Measurements from ENCODE around the gene MRPS18A.

MRPS18A gene

GRCh38 chr6:43709654-43710303 lies 22.2 kb upstream of the MRPS18A start:
- no peaks in the 10 kb centered on the region for H3K36me3 Mint-ChIP-seq (ENCODE audit: low read depth)
- peaks cover 80% of the 10 kb centered on the region for H3K4me1 Mint-ChIP-seq
- H3K27me3 Mint-ChIP-seq (ENCODE audit: low read depth): peaks cover 5% of the 10 kb centered on the region
- peak overlapping the region; percentile 83 to 97 (median 84) for H3K27ac Mint-ChIP-seq
- TF ChIP-seq, protein P1, sequence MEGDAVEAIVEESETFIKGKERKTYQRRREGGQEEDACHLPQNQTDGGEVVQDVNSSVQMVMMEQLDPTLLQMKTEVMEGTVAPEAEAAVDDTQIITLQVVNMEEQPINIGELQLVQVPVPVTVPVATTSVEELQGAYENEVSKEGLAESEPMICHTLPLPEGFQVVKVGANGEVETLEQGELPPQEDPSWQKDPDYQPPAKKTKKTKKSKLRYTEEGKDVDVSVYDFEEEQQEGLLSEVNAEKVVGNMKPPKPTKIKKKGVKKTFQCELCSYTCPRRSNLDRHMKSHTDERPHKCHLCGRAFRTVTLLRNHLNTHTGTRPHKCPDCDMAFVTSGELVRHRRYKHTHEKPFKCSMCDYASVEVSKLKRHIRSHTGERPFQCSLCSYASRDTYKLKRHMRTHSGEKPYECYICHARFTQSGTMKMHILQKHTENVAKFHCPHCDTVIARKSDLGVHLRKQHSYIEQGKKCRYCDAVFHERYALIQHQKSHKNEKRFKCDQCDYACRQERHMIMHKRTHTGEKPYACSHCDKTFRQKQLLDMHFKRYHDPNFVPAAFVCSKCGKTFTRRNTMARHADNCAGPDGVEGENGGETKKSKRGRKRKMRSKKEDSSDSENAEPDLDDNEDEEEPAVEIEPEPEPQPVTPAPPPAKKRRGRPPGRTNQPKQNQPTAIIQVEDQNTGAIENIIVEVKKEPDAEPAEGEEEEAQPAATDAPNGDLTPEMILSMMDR (IDR thresholded peaks at IDR 0.05; ENCODE audit: unreplicated experiment in 3 of 3): no peak
- H3K9me3 Mint-ChIP-seq: no peaks in the 10 kb centered on the region
- peak overlapping the region in 1 of 3 experiments; percentile 16 for H3K4me3 Mint-ChIP-seq

DNA sequence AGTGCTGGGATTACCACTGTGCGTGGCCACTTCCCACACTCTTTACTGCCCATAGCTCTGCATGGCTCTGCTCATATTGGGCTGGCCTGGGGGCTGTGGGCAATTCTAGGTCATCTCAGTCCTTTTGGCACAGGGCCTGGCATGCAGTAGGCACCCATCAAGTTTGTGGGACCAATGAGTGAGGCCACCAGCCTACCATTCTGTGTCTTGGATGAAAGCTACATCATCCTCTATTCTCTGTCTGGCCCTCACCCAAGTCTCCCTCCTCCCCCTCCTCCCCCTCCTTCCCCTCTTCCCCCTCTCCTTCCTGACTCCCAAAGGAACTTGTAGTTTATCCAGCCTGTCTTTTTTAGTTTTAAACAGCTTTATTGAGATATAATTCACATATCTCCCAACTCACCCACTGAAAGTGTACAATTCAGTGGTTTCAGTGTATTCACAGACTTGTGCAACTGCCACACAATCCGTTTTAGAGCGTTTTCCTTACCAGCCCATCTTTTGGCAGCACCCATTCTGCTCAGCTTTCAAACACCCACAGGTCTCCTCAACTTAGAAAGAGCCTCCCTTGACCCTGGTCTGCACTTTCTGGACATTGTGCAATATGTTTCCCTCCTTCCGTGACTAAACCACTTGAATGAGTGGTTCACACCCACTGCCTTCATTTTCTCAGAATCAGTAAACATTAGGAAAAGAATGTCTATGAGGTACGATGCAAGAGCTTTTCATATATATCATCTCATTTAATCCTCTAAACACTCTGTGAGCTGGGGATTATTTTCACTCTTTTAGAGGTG lies 21.5 kb upstream of the MRPS18A start:
- Mint-ChIP-seq H3K9me3 (no peaks in the 10 kb centered on the region), H3K4me3 (peak overlapping the region in 2 of 3 experiments; percentile 19 to 53), H3K27ac (peak overlapping the region; percentile 83 to 97 (median 84)), H3K27me3 (ENCODE audit: low read depth) (peaks cover 5% of the 10 kb centered on the region), H3K36me3 (ENCODE audit: low read depth) (no peaks in the 10 kb centered on the region), H3K4me1 (peaks cover 78% of the 10 kb centered on the region)
- TF ChIP-seq, protein P1 (IDR thresholded peaks at IDR 0.05; ENCODE audit: unreplicated experiment in 3 of 3): no peak

DNA sequence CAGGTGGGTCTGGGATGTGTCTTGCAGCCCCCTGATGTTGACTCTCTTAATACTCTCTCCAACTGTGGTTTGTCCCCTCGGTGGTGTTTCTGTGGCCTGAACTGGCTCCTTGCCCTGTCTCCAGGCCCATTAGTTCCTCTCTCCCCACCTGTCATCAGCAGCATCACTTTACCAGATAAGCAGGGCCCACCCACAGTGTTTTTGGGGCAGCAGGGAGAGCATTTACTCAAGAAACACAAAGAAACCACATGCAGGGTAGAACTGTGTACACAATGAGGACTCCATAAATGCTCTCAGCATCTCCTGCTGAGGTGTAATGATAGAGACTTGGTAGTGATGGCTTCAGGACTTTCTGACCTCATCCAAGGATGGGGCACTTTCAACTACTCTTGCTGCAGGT lies 20.2 kb upstream of the MRPS18A start:
- peak overlapping the region in 1 of 3 experiments; percentile 43 for H3K4me3 Mint-ChIP-seq
- H3K27me3 Mint-ChIP-seq (ENCODE audit: low read depth): peaks cover 5% of the 10 kb centered on the region
- no peaks in the 10 kb centered on the region for H3K36me3 Mint-ChIP-seq (ENCODE audit: low read depth)
- H3K4me1 Mint-ChIP-seq: peaks cover 86% of the 10 kb centered on the region
- H3K9me3 Mint-ChIP-seq: no peaks in the 10 kb centered on the region
- TF ChIP-seq, protein P1 (IDR thresholded peaks at IDR 0.05; ENCODE audit: unreplicated experiment in 3 of 3): no peak
- peak overlapping the region; percentile 69 to 100 (median 89) for H3K27ac Mint-ChIP-seq

GRCh38 chr6:43707269-43707668 lies 19.7 kb upstream of the MRPS18A start:
- peaks cover 86% of the 10 kb centered on the region for H3K4me1 Mint-ChIP-seq
- H3K27ac Mint-ChIP-seq: peak overlapping the region; percentile 98 to 100 (median 99)
- H3K36me3 Mint-ChIP-seq (ENCODE audit: low read depth): no peaks in the 10 kb centered on the region
- H3K4me3 Mint-ChIP-seq: peak overlapping the region in 2 of 3 experiments; percentile 23 to 24
- peaks cover 2% of the 10 kb centered on the region for H3K27me3 Mint-ChIP-seq (ENCODE audit: low read depth)
- TF ChIP-seq, protein P1 (IDR thresholded peaks at IDR 0.05; ENCODE audit: unreplicated experiment in 3 of 3): no peak
- H3K9me3 Mint-ChIP-seq: no peaks in the 10 kb centered on the region

- TF ChIP-seq, protein P1 (IDR thresholded peaks at IDR 0.05; ENCODE audit: unreplicated experiment in 3 of 3): no peak
- no peaks in the 10 kb centered on the region for H3K27me3 Mint-ChIP-seq (ENCODE audit: low read depth)
- H3K9me3 Mint-ChIP-seq: no peaks in the 10 kb centered on the region
- peak overlapping the region; percentile 12 to 24 (median 23) for H3K4me3 Mint-ChIP-seq
- H3K27ac Mint-ChIP-seq: peak overlapping the region; percentile 98 to 100 (median 99)
- H3K4me1 Mint-ChIP-seq: peaks cover 84% of the 10 kb centered on the region
- H3K36me3 Mint-ChIP-seq (ENCODE audit: low read depth): no peaks in the 10 kb centered on the region
Observed at GRCh38 chr6:43706788-43707187, 19.2 kb upstream of the MRPS18A start.

Data from nephron (organoid).